Liver (tissue), 9 donors: Measurements from ENCODE around the gene ZFP42. TPM values are rescaled to one million over a fixed set of nuclear protein-coding genes. Genes with fewer than 3 reads are reported as not detected.
"Not testable (repeated sequence)": the region's sequence is repeated elsewhere in the genome, so short reads cannot be mapped to it uniquely, and the experiment has no call there.

ENCODE experiments used
- DNase-seq: peaks from one replicate; pipeline ENCODE4 v3.0.0-alpha.2; 2017; ENCODE audit warnings: low spot score
- H3K27ac ChIP-seq, 2 donors: one replicate each; pipeline ENCODE4 v1.7.0; 2013; ENCODE audit warnings: inconsistent platforms in 2 of 2, low read length in 2 of 2, control low read depth in 1 of 2, low read depth in 1 of 2, mild to moderate bottlenecking in 1 of 2
- H3K27me3 ChIP-seq, 4 donors: one replicate each; pipeline versions ENCODE4 v1.6.1 to v1.7.0; 2013; ENCODE audit warnings: low read length in 3 of 4, inconsistent platforms in 1 of 4, mild to moderate bottlenecking in 1 of 4, moderate library complexity in 1 of 4; ENCODE audit not compliant: control insufficient read depth in 4 of 4, insufficient read depth in 4 of 4
- H3K36me3 ChIP-seq, 4 donors: one replicate each; pipeline versions ENCODE4 v1.6.1 to v1.7.0; 2013; ENCODE audit warnings: low read length in 3 of 4, mild to moderate bottlenecking in 3 of 4, low read depth in 1 of 4, moderate library complexity in 1 of 4; ENCODE audit not compliant: control insufficient read depth in 4 of 4, insufficient read depth in 3 of 4
- H3K4me1 ChIP-seq, 4 donors: one replicate each; pipeline versions ENCODE4 v1.6.1 to v1.7.0; 2013; ENCODE audit warnings: low read length in 3 of 4, mild to moderate bottlenecking in 3 of 4, moderate library complexity in 1 of 4; ENCODE audit not compliant: control insufficient read depth in 4 of 4, insufficient read depth in 4 of 4
- H3K4me3 ChIP-seq, 3 donors: one replicate each; pipeline versions ENCODE4 v1.6.1 to v1.7.0; 2013; ENCODE audit warnings: low read length in 3 of 3, control low read depth in 1 of 3, low read depth in 1 of 3, mild to moderate bottlenecking in 1 of 3
- H3K9ac ChIP-seq, 2 donors: one replicate each; pipeline ENCODE4 v1.7.0; 2013; ENCODE audit warnings: low read length in 2 of 2, mild to moderate bottlenecking in 2 of 2, moderate library complexity in 2 of 2, control low read depth in 1 of 2, low read depth in 1 of 2
- H3K9me3 ChIP-seq, 4 donors: one replicate each; pipeline versions ENCODE4 v1.6.1 to v1.7.0; 2013; ENCODE audit warnings: low read length in 3 of 4; ENCODE audit not compliant: control insufficient read depth in 4 of 4
- CTCF ChIP-seq: fragments of 150-350 bp; IDR thresholded peaks from 2 replicates; pipeline ENCODE4 v1.5.1; 2017; ENCODE audit warnings: improper control_type of control experiment, low read depth, low read length; ENCODE audit not compliant: missing input control
- FOXA1 ChIP-seq: IDR thresholded peaks from 2 replicates; pipeline ENCODE4 v1.6.1; 2016; ENCODE audit warnings: antibody characterized with exemption
- FOXA2 ChIP-seq: IDR thresholded peaks from 2 replicates; pipeline ENCODE4 v1.6.1; 2016; ENCODE audit warnings: antibody characterized with exemption
- GABPA ChIP-seq, 2 donors: IDR thresholded peaks in 1 of 2; conservative IDR thresholded peaks in 1 of 2; 2 replicates each; pipeline ENCODE4 v1.6.1; 2016; ENCODE audit warnings: antibody characterized with exemption in 2 of 2, mild to moderate bottlenecking in 1 of 2, moderate library complexity in 1 of 2
- HNF4G ChIP-seq: IDR thresholded peaks from 2 replicates; pipeline ENCODE4 v1.6.1; 2016; ENCODE audit warnings: antibody characterized with exemption
- JUND ChIP-seq, 2 donors: IDR thresholded peaks; 2 replicates each; pipeline ENCODE4 v1.6.1; 2016; ENCODE audit warnings: antibody characterized with exemption in 2 of 2
- NR2F2 ChIP-seq: IDR thresholded peaks from 2 replicates; pipeline ENCODE4 v1.6.1; 2016; ENCODE audit warnings: antibody characterized with exemption
- RXRA ChIP-seq, 2 donors: IDR thresholded peaks; 2 replicates each; pipeline ENCODE4 v1.6.1; 2017 to 2018; ENCODE audit warnings: antibody characterized with exemption in 2 of 2, mild to moderate bottlenecking in 1 of 2
- TAF1 ChIP-seq: conservative IDR thresholded peaks from 2 replicates; pipeline ENCODE4 v1.6.1; 2016; ENCODE audit warnings: antibody characterized with exemption, mild to moderate bottlenecking
- ZBTB33 ChIP-seq: IDR thresholded peaks from 2 replicates; pipeline ENCODE4 v1.6.1; 2016; ENCODE audit warnings: antibody characterized with exemption
- WGBS: extraction: QIAGEN DNeasy Blood & Tissue Kit; methylation state at CpG from one replicate; pipeline ENCODE4 v1.1.7; 2013; 5-methylcytosine and 5-hydroxymethylcytosine counted together
- polyA plus RNA-seq, 2 donors: library from polyadenylated mRNA; stranded (reverse) in 1 of 2; unstranded in 1 of 2; fragments of 200-250 nt in 1 of 2; fragments of >200 nt in 1 of 2; fragmentation: Nextera tagmentation in 1 of 2; extraction: Ambion mirVana in 1 of 2; gene quantifications; one replicate each; pipeline versions ENCODE4 v1.2.1 to v1.2.3, GENCODE V29; 2013 to 2015
- total RNA-seq, 2 donors: library from RNA; depleted of rRNA; stranded (reverse); fragments of >200 nt; gene quantifications; one replicate each; pipeline ENCODE4 v1.2.3, GENCODE V29; 2014
- TF ChIP-seq, protein P1 (sequence below): IDR thresholded peaks from 2 replicates; pipeline ENCODE4 v1.6.1; 2016; ENCODE audit warnings: antibody characterized with exemption
- TF ChIP-seq, protein P2 (sequence below): IDR thresholded peaks from 2 replicates; pipeline ENCODE4 v1.6.1; 2016; ENCODE audit warnings: antibody characterized with exemption
- donor health status: healthy.
- donor health status: healthy.
- donor health status: healthy.
- donor health status: healthy.
- donor health status: healthy.

ZFP42 gene
- total and polyA plus RNA-seq, 4 donors, result not detected

- Histone ChIP-seq H3K36me3 (no peaks in the 10 kb centered on the region), H3K4me3 (no peak overlapping the region), H3K27me3 (peaks cover 0 to 2% (median 0%) of the 10 kb centered on the region in 4 donors), H3K27ac (no peak overlapping the region), H3K9me3 (no peaks in the 10 kb centered on the region), H3K9ac (no peak overlapping the region), H3K4me1 (no peaks in the 10 kb centered on the region)
- no peak for DNase-seq
- WGBS, result 64% methylated on average over 15 of the region's 15 CpGs
- TF ChIP-seq TAF1, result no peak
- TF ChIP-seq RXRA (IDR thresholded peaks at IDR 0.05), result no peak
- TF ChIP-seq NR2F2, result no peak
- TF ChIP-seq CTCF, result no peak
- TF ChIP-seq JUND (IDR thresholded peaks at IDR 0.05), result no peak
- TF ChIP-seq, protein P1, sequence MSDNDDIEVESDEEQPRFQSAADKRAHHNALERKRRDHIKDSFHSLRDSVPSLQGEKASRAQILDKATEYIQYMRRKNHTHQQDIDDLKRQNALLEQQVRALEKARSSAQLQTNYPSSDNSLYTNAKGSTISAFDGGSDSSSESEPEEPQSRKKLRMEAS, result no peak
- no peak for TF ChIP-seq FOXA2
- TF ChIP-seq, protein P2, sequence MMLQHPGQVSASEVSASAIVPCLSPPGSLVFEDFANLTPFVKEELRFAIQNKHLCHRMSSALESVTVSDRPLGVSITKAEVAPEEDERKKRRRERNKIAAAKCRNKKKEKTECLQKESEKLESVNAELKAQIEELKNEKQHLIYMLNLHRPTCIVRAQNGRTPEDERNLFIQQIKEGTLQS, result no peak
Observed at GRCh38 chr4:188042191-188042590, 46.6 kb downstream of the ZFP42 start.

- Histone ChIP-seq H3K4me1 (no peaks in the 10 kb centered on the region), H3K27me3 (peaks cover 0 to 2% (median 0%) of the 10 kb centered on the region in 4 donors), H3K27ac (no peak overlapping the region), H3K4me3 (no peak overlapping the region), H3K36me3 (no peaks in the 10 kb centered on the region), H3K9ac (no peak overlapping the region), H3K9me3 (no peaks in the 10 kb centered on the region)
- WGBS, result 82% methylated on average over 5 of the region's 5 CpGs
- TF ChIP-seq, protein P2, result no peak
- TF ChIP-seq RXRA (IDR thresholded peaks at IDR 0.05), result no peak
- no peak for TF ChIP-seq FOXA1
- no peak for TF ChIP-seq GABPA (IDR thresholded peaks at IDR 0.05 in 1 of 2, conservative IDR thresholded peaks at IDR 0.05 in 1 of 2)
- no peak for TF ChIP-seq NR2F2
- no peak for TF ChIP-seq TAF1
- no peak for TF ChIP-seq HNF4G
- no peak for TF ChIP-seq ZBTB33
- DNase-seq, result no peak
Observed at GRCh38 chr4:188043154-188043553, 47.6 kb downstream of the ZFP42 start.

GRCh38 chr4:188045461-188045860 is 49.9 kb downstream of the ZFP42 start:
- not testable (repeated sequence) for DNase-seq, H3K9ac ChIP-seq, H3K36me3 ChIP-seq, H3K27ac ChIP-seq, H3K27me3 ChIP-seq, H3K4me1 ChIP-seq, H3K4me3 ChIP-seq, H3K9me3 ChIP-seq
- 85% methylated on average over 10 of the region's 10 CpGs for WGBS
